ENCODE measurements around the gene DYRK3. TPM values are rescaled to one million over a fixed set of nuclear protein-coding genes. Genes with fewer than 3 reads are reported as not detected.

Gene DYRK3
- total and polyA plus RNA-seq, 9 of the 15 experiments (the other 6 are each of a cell fraction or from before 2014, with no cell fraction given): 4.5 to 33.7 (median 25.7) TPM

GRCh38 chr1:206633708-206634121 is 1.6 kb upstream of the DYRK3 start:
- in situ Hi-C loops (cut with MboI): no loop called here
- 39% methylated on average over 9 of the region's 9 CpGs for WGBS (ENCODE audit: insufficient coverage, low coverage, missing lambda C conversion rate)
- no peak overlapping the region for H3K27ac ChIP-seq (ENCODE audit: extremely low read depth, low read depth, low read length)
- H3K9me3 ChIP-seq (replicated peaks; ENCODE audit: control insufficient read depth, insufficient read depth, low read depth, low read length): no peaks in the 10 kb centered on the region
- no peak overlapping the region for H3K4me2 ChIP-seq (ENCODE audit: insufficient read depth, low read length)
- BruUV-seq (replicated peaks): no TSS peak
- H3K36me3 ChIP-seq (ENCODE audit: control insufficient read depth, insufficient read depth, low read length): peaks cover 7% of the 10 kb centered on the region
- H4K20me1 ChIP-seq (replicated peaks; ENCODE audit: control insufficient read depth, insufficient read depth, low read length): no peaks in the 10 kb centered on the region
- ATAC-seq (no peak), DNase-seq (ENCODE audit: extremely low read depth in 1 of 4, low spot score in 3 of 4) (no peak), FAIRE-seq (no peak)
- no peak overlapping the region for H3K9ac ChIP-seq (ENCODE audit: insufficient read depth in 1 of 2, low read depth in 2 of 2, low read length in 2 of 2)
- TF ChIP-seq SMAD2 (IDR thresholded peaks at IDR 0.05; ENCODE audit: low read depth, low read length) (no peak), ZFP36 (IDR thresholded peaks at IDR 0.05; ENCODE audit: low read depth, low read length, partially characterized antibody) (no peak), ZBTB11 (CRISPR knock-in tag; IDR thresholded peaks at IDR 0.05) (no peak), DMBX1 (CRISPR knock-in tag; IDR thresholded peaks at IDR 0.05; ENCODE audit: borderline replicate concordance) (no peak), RFX1 (IDR thresholded peaks at IDR 0.05) (no peak), KLF1 (tag; IDR thresholded peaks at IDR 0.05) (no peak), EWSR1 (IDR thresholded peaks at IDR 0.05; ENCODE audit: borderline replicate concordance, low read depth, partially characterized antibody) (no peak), THRAP3 (IDR thresholded peaks at IDR 0.05; ENCODE audit: borderline replicate concordance) (no peak)
- intact Hi-C loops (cut with micrococcal nuclease): loop anchor here (1.0 to 5.0 kb wide), 6 partner anchors 19 to 349 kb away; no protein-coding TSS in a partner anchor
- POLR2A ChIA-PET: interaction anchor here (0.9 to 3.9 kb wide), 4 partner anchors 22 to 122 kb away, joined by 3 to 29 read pairs (median 16); no protein-coding TSS in a partner anchor
- 0 out of 5 replicates have a peak, but pooled peaks cover 0 to 2% of the 10 kb centered on the region in 2 experiments for H3K27me3 ChIP-seq (ENCODE audit: control insufficient read depth in 2 of 2, insufficient read depth in 2 of 2, low read length in 2 of 2)
- peaks cover 28% of the 10 kb centered on the region for H3K79me2 ChIP-seq (ENCODE audit: control insufficient read depth, insufficient read depth, low read length)
- CTCF ChIA-PET (ENCODE audit: low intra/inter-chr PET ratio): interaction anchor here (0.7 to 4.2 kb wide), 6 partner anchors 30 to 432 kb away, joined by 3 to 63 read pairs (median 3); no protein-coding TSS in a partner anchor
- no peak overlapping the region for H2AFZ ChIP-seq (ENCODE audit: low read depth, low read length)
- peaks cover 14 to 24% of the 10 kb centered on the region in 2 experiments for H3K4me1 ChIP-seq (replicated peaks in 1 of 2; ENCODE audit: control insufficient read depth in 2 of 2, insufficient read depth in 2 of 2, low read length in 2 of 2)
- H3K4me3 ChIP-seq: no peak overlapping the region
- H3K9me1 ChIP-seq (ENCODE audit: control insufficient read depth, insufficient read depth, low read length): no peaks in the 10 kb centered on the region
